ACHN (cell line): ENCODE measurements around the gene MINDY4.

Experiments
- DNase-seq: peaks from one replicate; pipeline ENCODE4 v3.0.0-alpha.2; 2015
- in situ Hi-C: cut with HindIII; loops from 2 replicates; pipeline ENCODE4 v1.10.0; 2017; ENCODE audit warnings: low sequenced_read_pairs, low pct_ligation_motif_present, low pct_unique_long_range_greater_than_20kb

The MINDY4 gene

DNA sequence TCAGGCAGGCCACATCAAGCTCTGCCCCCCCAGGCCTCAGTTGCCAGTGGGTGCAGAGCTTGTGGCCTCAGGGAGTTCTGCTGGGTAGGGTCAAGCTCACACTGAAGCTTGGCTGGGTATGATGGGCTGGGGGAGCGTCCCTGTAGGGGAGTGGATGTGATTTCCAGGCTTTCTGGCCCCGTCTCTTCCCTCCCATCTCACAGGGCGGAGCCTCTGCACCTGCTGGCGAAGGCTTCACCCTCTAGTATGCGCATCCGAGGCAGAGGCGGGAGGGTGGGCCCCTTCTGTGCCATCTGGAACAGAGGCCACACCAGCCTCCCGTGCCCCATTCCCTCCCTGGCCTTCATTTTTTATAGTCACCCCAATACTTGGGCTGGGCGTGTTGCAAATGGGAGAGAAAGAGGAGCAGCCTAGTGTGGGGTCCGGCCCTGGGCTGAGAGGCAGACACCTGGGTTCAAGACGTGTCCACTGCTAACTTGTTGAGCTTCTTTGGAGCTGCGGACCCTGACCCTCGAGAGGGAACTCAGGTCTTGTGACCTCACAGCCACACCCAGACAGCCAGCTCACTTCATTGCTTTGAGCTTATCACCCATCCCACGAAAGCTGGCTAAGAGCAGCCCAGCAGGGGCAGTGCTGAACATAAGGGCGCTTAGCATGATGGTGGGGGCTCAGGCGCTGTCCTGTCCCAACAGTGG, 142.8 kb downstream of the MINDY4 start:
- no peak for DNase-seq
- in situ Hi-C loops, result no loop called here

DNA sequence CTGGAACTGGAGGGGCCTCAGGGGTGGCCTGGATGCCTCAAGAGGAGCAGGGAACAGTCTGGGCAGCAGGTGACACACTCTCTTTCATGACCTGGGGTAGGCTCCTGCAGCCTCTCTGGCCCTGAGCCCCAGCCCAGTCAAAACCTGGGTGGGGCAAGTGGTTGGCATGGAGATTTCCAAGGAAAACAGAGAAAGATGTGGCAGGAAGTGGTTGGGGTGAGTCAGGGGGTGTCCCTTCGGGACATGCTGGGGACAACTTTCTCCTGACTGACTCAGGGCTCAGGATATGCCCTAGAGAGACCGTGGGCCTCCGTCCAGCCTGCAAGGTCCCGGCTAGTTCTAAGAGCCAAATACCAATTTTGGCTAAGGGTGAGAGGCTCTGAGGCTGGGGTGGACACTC, 143.4 kb downstream of the MINDY4 start:
- peak; percentile 45 for DNase-seq
- in situ Hi-C loops, result no loop called here

DNA sequence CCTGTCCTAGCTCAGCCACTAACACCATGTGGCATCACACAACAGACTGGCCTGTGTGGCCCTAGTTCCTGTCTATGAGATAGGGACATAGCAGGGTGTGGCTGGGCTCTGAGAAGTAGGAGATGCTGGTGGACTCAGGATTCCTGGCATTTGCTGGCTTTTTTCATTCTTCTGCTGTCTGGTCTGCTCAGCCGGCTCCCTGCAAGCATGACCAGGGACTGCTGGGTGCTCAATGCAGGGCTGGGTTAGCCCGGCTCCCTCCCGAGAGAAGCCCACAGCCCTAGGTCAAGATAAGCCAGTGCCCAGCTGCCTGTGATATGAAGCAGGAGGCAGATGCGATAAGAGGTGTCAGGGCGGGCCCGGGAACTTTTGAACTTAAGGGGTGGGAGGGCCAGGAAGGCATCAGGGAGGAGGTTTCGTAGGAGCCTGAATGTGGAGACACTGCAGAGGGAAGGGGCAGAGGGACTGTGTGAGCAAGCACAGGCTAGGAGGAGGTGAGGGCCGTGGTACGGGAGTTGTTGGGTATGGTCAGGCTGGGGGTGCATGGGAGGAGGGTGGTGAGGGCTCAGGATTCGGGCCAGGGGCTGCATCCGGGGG, 143.9 kb downstream of the MINDY4 start:
- in situ Hi-C loops, result no loop called here
- no peak for DNase-seq

DNA sequence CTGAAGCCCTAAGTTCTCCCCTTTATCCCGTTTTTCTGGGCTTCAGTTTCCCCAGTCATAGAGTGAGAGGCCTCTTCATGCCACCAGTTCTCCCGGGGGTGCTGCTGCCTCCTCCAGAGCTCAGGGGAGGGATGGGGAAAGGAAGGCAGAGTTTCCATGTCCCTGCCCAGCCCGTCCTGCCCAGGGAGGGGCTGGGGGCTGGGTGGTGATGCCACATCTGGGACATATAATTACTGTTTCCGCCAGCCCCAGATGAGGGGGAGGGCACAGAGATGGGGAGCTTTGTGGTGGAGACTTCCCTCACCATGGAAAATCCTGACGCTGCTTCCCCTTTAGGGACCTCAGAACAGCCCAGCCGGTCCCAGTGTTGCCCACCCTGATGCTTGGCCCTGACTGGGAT, 144.5 kb downstream of the MINDY4 start:
- in situ Hi-C loops, result no loop called here
- DNase-seq, result no peak

DNA sequence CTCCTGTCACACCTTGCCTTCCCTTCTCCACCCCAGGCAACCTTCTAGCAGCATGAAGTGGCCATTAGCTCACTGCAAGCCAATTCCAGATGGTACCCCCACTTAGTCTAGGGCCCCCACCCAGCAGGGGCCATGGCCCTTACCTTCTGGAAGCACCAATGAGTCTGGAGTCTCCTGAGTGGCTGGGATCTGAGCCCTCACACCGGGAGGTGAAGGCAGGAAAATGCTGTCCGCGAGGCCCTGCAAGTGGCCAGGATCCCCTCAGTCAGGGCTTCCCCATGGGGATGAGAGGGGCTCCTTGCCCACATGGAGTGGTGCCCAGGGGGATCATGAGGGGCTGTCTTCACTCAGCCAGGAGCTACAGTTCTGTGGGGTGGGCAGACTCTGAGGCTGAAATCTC, 145.0 kb downstream of the MINDY4 start:
- no peak for DNase-seq
- in situ Hi-C loops, result no loop called here

DNA sequence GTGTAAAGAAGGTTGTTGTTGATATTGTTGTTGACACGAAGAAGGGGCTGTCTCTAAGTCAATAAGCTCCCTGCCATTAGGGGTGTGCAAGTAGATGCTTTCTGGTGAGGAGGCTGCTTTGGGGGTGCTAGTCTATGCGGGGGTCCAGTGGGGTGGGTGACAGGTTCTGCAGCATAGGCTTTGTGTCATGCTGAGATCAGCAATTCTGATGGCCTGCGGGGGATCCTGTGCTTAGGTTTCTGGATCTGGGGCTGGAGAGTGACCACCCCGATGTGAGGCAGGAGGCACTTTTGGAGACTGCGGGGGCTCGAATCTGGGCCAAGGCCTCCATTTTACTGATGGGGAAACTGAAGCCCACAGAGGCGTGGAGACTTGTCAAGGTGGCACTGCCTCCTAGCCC, 145.6 kb downstream of the MINDY4 start:
- in situ Hi-C loops, result no loop called here
- DNase-seq, result no peak

DNA sequence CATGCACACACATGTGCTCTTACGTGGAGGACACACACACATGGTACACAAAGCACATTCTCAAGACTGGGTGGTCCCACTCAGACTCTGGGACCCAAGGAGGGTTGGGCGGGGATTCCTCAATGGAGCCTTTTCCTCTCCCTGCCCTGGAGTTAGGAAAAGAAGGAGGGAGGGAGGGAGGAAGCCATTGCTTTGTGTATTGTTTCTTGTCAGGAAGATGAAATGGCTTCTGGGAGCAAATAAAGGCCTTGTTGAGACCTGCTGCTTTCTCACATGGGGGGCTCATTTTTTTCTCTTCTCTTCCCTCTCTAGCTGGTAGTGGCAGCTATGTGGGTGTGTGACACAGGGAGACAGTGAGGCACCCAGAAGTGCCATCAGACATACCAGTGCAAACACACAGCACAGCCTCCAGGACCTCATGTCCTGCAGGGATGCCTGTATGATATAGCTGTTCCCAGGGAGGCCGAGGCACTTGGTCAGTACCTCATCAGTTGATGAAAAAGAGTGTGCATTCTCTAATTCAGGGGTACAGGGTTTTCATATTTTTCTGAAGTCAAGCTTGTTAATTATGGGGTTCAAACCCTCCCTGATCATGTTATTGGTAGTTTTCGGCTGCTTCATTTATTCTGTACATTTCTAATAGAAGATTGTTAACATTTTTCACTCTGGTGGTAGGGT, 146.1 kb downstream of the MINDY4 start:
- no peak for DNase-seq
- in situ Hi-C loops, result no loop called here

DNA sequence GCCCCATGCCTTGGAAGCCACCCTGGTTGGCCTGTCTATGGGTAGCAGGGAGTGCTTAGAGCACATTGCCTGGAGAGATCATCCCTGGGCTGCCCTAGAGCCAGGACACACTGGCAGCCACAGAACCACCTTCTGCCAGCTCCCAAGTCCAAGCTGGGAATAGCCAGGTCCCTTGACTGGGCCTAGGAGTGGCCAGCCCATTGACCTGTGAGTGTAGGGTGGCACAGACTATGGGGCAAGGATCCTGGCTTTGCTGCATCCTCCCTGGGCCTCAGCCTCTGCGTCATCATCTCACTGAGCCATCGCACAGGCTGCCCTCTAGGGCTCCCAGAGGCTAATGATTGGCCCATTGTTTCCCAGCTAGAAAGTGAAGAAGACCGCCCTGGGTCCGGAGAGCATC, 147.5 kb downstream of the MINDY4 start:
- in situ Hi-C loops, result no loop called here
- no peak for DNase-seq

DNA sequence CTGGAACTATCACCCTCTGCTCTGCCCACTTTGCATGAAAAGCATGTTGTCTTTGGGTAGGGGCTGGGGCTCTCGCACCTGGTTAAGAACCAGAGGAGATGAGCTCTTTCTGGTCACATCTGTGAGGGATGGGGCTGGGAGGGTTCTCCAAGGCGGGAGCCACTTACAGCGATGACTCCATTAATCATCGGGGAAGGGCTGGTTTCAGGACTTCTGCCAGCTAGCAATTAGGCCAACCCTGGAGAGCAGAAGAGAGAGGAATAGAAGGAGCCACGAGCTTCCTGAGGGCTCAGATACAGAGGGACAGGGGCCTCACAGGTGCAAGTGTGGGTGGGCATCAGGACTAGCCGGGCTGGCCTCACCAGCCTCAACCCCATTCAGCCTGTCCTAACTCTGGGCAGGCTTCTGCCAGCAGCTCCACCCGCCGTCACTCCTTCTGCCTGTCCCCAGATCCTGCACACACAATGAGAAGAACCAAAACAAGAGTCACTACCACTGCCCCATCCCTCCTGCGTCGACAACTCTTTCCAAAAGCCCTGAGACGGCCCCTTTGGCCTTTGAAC, 148.9 kb downstream of the MINDY4 start:
- DNase-seq, result no peak
- in situ Hi-C loops, result no loop called here

DNA sequence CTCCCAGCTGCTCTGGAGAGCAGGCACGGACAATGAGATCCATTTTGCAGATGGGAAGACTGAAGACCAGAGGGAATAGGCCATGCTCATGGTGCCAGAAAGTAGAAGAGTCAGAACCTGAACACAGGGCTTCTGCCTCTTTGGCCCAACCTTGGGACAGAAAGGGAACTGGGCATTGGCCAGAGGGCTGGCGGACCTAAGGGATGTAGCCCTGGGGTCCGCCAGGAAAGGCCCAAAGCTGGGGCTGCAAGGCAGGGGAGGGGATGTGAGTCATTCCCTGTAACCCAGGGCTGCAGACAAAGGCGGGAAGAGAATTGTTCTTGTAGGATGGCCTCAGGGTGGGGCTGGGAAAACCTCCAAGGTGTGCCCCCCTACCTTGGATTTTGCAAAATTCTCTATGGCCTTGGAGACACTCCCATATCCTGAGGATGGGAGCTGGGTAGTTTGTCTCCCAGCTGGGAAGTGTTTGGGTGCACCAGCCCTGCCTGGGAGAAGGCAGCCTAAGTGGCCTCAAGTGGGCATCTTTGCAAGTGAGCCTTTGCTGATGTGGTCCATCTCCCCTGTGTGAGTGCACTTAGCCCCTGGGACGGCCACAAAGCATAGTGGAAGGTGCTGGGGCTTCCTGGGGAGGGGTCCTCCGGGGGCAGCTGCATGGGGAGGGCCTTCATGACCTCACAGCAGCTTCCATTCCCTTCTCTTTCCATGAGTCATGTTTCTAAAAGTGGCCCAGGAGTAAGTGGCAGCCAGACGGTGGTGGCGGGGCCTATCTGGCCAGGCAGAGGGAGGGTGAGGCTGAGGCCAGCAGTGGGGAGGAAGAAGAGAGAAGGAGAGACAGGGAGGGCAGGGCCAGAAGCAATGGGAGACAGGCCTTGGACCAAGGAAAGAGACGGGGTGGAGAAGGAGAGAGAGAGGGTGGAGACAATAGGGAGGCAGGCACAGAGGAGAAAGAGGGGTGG, 149.6 kb downstream of the MINDY4 start:
- in situ Hi-C loops, result no loop called here
- DNase-seq, result no peak

DNA sequence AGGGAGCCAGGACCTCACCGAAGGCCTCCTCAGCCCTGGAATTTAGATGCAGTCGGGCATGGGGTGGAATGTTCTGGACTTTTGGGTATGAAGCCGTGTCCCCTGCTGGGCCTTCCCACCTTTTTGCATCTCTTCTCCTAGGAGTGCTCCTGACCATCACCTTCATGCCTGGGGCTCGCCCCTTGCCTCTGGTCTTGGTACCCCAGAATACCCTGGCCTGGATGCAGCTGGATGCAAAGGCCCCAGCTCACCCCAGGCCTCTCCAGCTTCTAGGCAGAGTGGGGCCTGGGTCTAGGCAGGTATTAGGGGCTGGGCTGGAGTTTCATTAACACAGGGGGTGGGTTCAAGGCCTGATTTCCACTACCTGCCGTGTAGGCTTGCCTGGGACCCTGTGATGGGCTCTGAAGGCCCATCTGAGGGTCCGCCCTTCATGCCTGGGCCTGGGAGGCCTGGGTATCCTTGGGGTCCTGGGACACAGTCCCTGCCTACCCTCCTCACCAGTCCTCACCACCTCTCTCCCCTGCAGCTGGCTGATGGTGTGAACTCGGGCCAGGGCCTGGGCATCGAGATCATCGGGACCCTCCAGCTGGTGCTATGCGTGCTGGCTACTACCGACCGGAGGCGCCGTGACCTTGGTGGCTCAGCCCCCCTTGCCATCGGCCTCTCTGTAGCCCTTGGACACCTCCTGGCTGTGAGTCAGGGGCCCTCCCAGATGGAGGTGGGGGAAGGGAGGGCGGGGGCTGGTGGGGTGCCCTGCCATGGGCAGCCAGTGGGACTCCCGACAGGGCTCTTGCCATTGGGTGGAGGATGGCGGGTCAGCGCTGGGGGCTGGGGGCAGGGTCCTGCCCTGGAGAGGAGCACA, 150.6 kb downstream of the MINDY4 start:
- no peak for DNase-seq
- in situ Hi-C loops, result no loop called here

DNA sequence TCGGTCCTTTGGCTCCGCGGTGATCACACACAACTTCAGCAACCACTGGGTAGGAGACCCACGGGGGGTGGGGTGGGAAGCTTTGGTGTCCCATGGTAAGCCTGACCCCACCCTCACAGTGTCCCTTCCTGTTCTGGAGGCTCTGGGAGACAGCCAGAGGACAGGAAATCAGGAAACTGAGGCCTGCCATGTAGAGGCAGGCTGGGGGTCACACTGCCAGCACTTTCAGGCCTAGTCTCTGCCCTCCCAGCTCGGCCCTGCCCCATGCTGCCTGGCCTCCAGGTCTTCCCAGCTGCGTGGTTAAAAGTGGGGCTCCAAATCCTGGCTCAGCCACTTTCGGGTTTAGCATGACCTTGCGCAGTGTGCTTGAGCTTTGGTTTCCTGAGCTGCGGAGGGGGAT, 151.4 kb downstream of the MINDY4 start:
- in situ Hi-C loops, result no loop called here
- no peak for DNase-seq

DNA sequence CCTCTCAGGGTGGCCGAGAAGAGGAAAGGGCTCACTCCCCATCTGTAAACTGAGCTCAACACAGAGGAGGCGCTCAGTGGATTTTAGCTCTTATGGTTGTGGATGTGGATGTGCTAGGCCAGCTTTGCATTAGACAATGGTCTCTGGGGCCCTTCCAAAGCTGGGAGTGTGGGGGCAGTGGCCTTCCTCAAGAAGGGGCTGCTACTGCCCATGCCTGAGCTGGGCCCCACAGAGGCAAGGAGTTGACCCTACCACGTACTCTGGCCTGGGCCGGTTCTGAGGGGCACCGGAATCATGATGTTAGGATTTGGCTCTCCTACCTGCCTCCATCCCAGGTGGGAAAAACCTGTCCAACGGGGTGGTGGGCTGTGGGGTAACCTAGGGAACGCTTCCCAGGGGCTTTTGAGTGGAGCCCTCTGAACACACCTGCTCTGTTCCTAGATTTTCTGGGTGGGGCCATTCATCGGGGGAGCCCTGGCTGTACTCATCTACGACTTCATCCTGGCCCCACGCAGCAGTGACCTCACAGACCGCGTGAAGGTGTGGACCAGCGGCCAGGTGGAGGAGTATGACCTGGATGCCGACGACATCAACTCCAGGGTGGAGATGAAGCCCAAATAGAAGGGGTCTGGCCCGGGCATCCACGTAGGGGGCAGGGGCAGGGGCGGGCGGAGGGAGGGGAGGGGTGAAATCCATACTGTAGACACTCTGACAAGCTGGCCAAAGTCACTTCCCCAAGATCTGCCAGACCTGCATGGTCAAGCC, 152.0 kb downstream of the MINDY4 start:
- DNase-seq, result no peak
- in situ Hi-C loops, result no loop called here

DNA sequence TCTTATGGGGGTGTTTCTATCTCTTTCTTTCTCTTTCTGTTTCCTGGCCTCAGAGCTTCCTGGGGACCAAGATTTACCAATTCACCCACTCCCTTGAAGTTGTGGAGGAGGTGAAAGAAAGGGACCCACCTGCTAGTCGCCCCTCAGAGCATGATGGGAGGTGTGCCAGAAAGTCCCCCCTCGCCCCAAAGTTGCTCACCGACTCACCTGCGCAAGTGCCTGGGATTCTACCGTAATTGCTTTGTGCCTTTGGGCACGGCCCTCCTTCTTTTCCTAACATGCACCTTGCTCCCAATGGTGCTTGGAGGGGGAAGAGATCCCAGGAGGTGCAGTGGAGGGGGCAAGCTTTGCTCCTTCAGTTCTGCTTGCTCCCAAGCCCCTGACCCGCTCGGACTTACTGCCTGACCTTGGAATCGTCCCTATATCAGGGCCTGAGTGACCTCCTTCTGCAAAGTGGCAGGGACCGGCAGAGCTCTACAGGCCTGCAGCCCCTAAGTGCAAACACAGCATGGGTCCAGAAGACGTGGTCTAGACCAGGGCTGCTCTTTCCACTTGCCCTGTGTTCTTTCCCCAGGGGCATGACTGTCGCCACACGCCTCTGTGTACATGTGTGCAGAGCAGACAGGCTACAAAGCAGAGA, 152.7 kb downstream of the MINDY4 start:
- in situ Hi-C loops, result no loop called here
- no peak for DNase-seq

DNA sequence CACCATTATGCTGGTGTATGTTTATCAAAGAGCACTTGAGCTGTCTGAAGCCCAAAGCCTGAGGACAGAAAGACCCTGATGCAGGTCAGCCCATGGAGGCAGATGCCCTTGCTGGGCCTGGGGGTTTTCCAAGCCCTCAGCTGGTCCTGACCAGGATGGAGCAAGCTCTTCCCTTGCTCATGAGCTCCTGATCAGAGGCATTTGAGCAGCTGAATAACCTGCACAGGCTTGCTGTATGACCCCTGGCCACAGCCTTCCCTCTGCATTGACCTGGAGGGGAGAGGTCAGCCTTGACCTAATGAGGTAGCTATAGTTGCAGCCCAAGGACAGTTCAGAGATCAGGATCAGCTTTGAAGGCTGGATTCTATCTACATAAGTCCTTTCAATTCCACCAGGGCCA, 153.4 kb downstream of the MINDY4 start:
- no peak for DNase-seq
- in situ Hi-C loops, result no loop called here

DNA sequence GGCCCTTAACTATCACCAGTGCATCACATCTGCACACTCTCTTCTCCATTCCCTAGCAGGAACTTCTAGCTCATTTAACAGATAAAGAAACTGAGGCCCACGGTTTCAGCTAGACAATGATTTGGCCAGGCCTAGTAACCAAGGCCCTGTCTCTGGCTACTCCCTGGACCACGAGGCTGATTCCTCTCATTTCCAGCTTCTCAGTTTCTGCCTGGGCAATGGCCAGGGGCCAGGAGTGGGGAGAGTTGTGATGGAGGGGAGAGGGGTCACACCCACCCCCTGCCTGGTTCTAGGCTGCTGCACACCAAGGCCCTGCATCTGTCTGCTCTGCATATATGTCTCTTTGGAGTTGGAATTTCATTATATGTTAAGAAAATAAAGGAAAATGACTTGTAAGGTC, 153.9 kb downstream of the MINDY4 start:
- no peak for DNase-seq
- in situ Hi-C loops, result no loop called here

DNA sequence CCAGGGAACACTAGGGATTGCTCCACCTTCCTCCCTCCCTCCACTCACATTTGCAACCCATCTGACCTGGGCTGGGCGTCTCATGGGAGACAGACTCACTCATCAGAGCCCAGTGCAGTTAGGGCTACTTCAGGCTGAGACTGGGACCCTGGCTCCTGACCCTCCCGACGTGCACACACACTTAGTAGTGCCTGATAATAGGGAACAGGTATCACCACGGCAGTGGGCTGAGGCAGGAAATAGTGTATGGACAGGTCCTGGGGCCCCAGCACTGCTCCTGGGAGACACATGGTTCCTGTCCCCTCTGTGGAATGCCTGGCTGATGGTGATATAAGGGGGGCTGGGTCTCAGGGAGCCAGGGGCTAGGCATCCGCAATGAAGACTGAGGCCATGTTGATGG, 154.7 kb downstream of the MINDY4 start:
- in situ Hi-C loops, result no loop called here
- no peak for DNase-seq
